ENCODE measurements around the gene CLSTN2.

DNA sequence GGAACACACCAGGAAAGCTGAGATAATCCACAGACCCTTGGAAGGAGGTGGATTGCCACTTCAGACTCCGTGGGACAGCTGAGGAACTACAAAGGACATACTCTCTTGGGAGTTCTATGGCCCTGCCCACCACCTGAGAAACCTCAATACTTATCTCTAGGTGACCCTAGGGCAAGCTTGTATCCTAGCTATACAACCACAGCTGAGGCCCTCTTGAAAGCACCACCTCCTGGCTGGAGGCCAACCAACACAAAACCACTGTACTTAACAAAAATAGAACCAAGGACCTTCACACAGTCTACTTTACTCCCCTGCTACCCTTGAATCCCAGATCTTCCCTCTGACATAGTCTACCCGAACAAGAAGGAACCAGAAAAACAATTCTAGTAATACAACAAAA lies 682.1 kb downstream of the CLSTN2 start:
- TF ChIP-seq, protein P1, sequence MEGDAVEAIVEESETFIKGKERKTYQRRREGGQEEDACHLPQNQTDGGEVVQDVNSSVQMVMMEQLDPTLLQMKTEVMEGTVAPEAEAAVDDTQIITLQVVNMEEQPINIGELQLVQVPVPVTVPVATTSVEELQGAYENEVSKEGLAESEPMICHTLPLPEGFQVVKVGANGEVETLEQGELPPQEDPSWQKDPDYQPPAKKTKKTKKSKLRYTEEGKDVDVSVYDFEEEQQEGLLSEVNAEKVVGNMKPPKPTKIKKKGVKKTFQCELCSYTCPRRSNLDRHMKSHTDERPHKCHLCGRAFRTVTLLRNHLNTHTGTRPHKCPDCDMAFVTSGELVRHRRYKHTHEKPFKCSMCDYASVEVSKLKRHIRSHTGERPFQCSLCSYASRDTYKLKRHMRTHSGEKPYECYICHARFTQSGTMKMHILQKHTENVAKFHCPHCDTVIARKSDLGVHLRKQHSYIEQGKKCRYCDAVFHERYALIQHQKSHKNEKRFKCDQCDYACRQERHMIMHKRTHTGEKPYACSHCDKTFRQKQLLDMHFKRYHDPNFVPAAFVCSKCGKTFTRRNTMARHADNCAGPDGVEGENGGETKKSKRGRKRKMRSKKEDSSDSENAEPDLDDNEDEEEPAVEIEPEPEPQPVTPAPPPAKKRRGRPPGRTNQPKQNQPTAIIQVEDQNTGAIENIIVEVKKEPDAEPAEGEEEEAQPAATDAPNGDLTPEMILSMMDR (IDR thresholded peaks at IDR 0.05), result no peak
- TF ChIP-seq POLR2A (IDR thresholded peaks at IDR 0.05) (no peak), POLR2AphosphoS5 (IDR thresholded peaks at IDR 0.05) (no peak)

All from prostate gland (tissue), 2 donors.